ENCODE measurements around the gene DCST1. TPM values are rescaled to one million over a fixed set of nuclear protein-coding genes. Genes with fewer than 3 reads are reported as not detected.

DCST1 gene
- total and polyA plus RNA-seq, 5 donors from 2014 or later, result 0.32 TPM; not detected in 4

DNA sequence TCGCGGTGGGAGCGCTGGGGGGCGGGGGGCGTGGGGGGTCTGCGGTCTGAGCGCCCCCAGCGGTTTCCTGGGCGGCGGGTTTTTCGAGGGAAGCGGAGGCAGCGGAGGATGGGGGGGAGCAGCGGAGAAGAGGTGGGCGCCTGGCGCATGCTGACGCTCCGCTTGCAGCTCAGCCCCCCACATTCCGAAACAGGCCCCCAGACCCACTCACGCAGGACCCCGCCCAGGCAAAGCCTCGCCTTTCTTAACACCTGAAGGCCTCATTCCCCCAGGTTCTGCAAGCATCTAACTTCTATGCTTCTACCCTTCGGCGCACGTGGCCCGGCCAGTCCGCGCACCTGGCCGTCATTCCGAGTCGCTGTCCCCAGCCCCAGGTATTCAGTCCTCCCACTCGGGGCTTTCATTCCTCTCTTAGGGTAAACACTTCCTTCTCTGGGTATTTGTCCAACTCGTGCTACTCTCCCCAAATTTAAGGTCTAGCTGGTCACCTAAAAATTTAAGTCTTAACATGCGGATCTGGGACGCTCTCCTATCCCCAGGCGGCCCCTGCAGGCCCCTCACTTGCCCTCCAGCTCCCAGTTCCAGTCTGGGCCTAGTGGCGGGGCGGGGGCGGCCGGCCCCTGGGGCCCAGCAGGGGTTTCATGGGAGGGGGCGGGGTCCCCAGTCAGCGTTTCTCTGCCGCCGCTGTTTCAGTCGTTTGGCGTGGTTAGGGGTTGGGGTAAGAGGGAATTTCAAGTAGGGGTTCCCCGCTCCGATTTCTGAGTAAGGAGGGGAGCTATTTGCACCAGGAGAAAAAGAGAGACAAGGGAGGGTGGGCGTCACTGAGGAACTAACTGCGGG, 33.8 kb upstream of the DCST1 start:
- Mint-ChIP-seq H3K36me3 (no peaks in the 10 kb centered on the region), H3K9me3 (peaks cover 0 to 2% (median 0%) of the 10 kb centered on the region in 7 donors), H3K4me1 (peaks cover 0 to 44% (median 22%) of the 10 kb centered on the region in 4 donors), H3K27ac (peak overlapping the region; percentile 83 to 96 (median 94)), H3K27me3 (no peaks in the 10 kb centered on the region), H3K4me3 (peak overlapping the region; percentile 89 to 99 (median 94))
- H3K27me3 ChIP-seq (ENCODE audit: control insufficient read depth, insufficient read depth, low read length), result no peaks in the 10 kb centered on the region
- no peaks in the 10 kb centered on the region for H3K9me3 ChIP-seq (ENCODE audit: control insufficient read depth in 2 of 2, low read length in 2 of 2)
- H3K4me3 ChIP-seq (ENCODE audit: low read depth, low read length), result peak overlapping the region; percentile 65
- H3K4me1 ChIP-seq (ENCODE audit: control insufficient read depth, insufficient read depth, low read length, poor library complexity, severe bottlenecking), result peaks cover 48% of the 10 kb centered on the region
- DNase-seq (peak; percentile 43 to 56 (median 51)), ATAC-seq (ENCODE audit: low read depth in 2 of 2) (no peak)
- H3K27ac ChIP-seq (ENCODE audit: insufficient read depth, low read length, poor library complexity, severe bottlenecking), result peak overlapping the region; percentile 96
- no peaks in the 10 kb centered on the region for H3K36me3 ChIP-seq (ENCODE audit: control insufficient read depth, insufficient read depth, low read length)

DNA sequence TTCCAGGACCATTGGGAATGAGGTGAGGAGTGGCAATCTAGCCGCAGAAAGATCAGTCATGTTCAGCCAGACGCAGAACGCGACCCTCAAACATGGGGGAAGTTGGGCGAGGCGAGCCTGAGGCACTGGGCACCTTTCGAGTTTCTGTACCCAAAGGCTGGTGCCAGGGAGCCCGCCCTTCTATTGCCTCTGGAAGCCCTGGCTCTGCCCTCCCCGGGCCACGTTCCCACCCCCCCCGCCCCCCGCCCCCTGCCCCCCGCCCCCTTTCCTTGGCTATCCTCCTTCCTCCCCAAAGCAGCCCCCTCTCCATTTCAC, 33.3 kb upstream of the DCST1 start:
- peak overlapping the region; percentile 83 to 96 (median 94) for H3K27ac Mint-ChIP-seq
- no peak for ATAC-seq (ENCODE audit: low read depth in 2 of 2)
- peaks cover 0 to 49% (median 23%) of the 10 kb centered on the region in 4 donors for H3K4me1 Mint-ChIP-seq
- H3K9me3 ChIP-seq (ENCODE audit: control insufficient read depth in 2 of 2, low read length in 2 of 2), result no peaks in the 10 kb centered on the region
- H3K27me3 Mint-ChIP-seq, result no peaks in the 10 kb centered on the region
- peak overlapping the region; percentile 65 for H3K4me3 ChIP-seq (ENCODE audit: low read depth, low read length)
- peak in 2 of 3 donors; percentile 21 to 27 for DNase-seq
- H3K27ac ChIP-seq (ENCODE audit: insufficient read depth, low read length, poor library complexity, severe bottlenecking), result peak overlapping the region; percentile 96
- peaks cover 0 to 2% (median 0%) of the 10 kb centered on the region in 7 donors for H3K9me3 Mint-ChIP-seq
- H3K4me1 ChIP-seq (ENCODE audit: control insufficient read depth, insufficient read depth, low read length, poor library complexity, severe bottlenecking), result peaks cover 53% of the 10 kb centered on the region
- no peaks in the 10 kb centered on the region for H3K36me3 ChIP-seq (ENCODE audit: control insufficient read depth, insufficient read depth, low read length)
- no peaks in the 10 kb centered on the region for H3K36me3 Mint-ChIP-seq
- peak overlapping the region; percentile 92 to 99 (median 95) for H3K4me3 Mint-ChIP-seq
- H3K27me3 ChIP-seq (ENCODE audit: control insufficient read depth, insufficient read depth, low read length), result no peaks in the 10 kb centered on the region

- Mint-ChIP-seq H3K27ac (peak overlapping the region; percentile 53 to 95 (median 92)), H3K4me3 (peak overlapping the region; percentile 92 to 99 (median 96)), H3K36me3 (no peaks in the 10 kb centered on the region), H3K9me3 (peaks cover 0 to 2% (median 0%) of the 10 kb centered on the region in 7 donors), H3K27me3 (no peaks in the 10 kb centered on the region), H3K4me1 (peaks cover 0 to 52% (median 26%) of the 10 kb centered on the region in 4 donors)
- Histone ChIP-seq H3K4me3 (ENCODE audit: low read depth, low read length) (peak overlapping the region; percentile 77), H3K27me3 (ENCODE audit: control insufficient read depth, insufficient read depth, low read length) (no peaks in the 10 kb centered on the region), H3K36me3 (ENCODE audit: control insufficient read depth, insufficient read depth, low read length) (no peaks in the 10 kb centered on the region), H3K4me1 (ENCODE audit: control insufficient read depth, insufficient read depth, low read length, poor library complexity, severe bottlenecking) (peaks cover 58% of the 10 kb centered on the region), H3K27ac (ENCODE audit: insufficient read depth, low read length, poor library complexity, severe bottlenecking) (peak overlapping the region; percentile 96), H3K9me3 (ENCODE audit: control insufficient read depth in 2 of 2, low read length in 2 of 2) (no peaks in the 10 kb centered on the region)
- ATAC-seq (ENCODE audit: low read depth in 2 of 2) (peak; percentile 11 to 30), DNase-seq (peak; percentile 78 to 82 (median 79))
Observed at GRCh38 chr1:155000726-155001424, 32.7 kb upstream of the DCST1 start.

DNA sequence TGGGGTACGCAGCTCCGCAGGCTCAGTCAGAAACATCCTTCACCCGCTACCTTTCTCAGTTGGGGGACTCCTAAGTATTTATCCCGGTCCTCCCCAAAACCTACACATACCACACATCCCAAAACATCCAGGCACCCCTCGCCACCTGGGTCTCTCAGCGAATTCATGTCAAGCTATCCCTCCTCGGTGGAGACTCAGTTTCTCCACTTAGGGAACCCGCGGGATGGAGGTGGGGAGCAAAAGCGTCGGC, 32.3 kb upstream of the DCST1 start:
- H3K27me3 ChIP-seq (ENCODE audit: control insufficient read depth, insufficient read depth, low read length), result no peaks in the 10 kb centered on the region
- DNase-seq (no peak), ATAC-seq (ENCODE audit: low read depth in 2 of 2) (no peak)
- Mint-ChIP-seq H3K27me3 (no peaks in the 10 kb centered on the region), H3K4me1 (peaks cover 4 to 54% (median 31%) of the 10 kb centered on the region in 4 donors), H3K4me3 (peak overlapping the region; percentile 92 to 99 (median 96)), H3K36me3 (no peaks in the 10 kb centered on the region), H3K27ac (peak overlapping the region; percentile 53 to 95 (median 92)), H3K9me3 (peaks cover 0 to 2% (median 0%) of the 10 kb centered on the region in 7 donors)
- peak overlapping the region; percentile 77 for H3K4me3 ChIP-seq (ENCODE audit: low read depth, low read length)
- no peaks in the 10 kb centered on the region for H3K36me3 ChIP-seq (ENCODE audit: control insufficient read depth, insufficient read depth, low read length)
- H3K9me3 ChIP-seq (ENCODE audit: control insufficient read depth in 2 of 2, low read length in 2 of 2), result no peaks in the 10 kb centered on the region
- peaks cover 63% of the 10 kb centered on the region for H3K4me1 ChIP-seq (ENCODE audit: control insufficient read depth, insufficient read depth, low read length, poor library complexity, severe bottlenecking)
- H3K27ac ChIP-seq (ENCODE audit: insufficient read depth, low read length, poor library complexity, severe bottlenecking), result peak overlapping the region; percentile 96

DNA sequence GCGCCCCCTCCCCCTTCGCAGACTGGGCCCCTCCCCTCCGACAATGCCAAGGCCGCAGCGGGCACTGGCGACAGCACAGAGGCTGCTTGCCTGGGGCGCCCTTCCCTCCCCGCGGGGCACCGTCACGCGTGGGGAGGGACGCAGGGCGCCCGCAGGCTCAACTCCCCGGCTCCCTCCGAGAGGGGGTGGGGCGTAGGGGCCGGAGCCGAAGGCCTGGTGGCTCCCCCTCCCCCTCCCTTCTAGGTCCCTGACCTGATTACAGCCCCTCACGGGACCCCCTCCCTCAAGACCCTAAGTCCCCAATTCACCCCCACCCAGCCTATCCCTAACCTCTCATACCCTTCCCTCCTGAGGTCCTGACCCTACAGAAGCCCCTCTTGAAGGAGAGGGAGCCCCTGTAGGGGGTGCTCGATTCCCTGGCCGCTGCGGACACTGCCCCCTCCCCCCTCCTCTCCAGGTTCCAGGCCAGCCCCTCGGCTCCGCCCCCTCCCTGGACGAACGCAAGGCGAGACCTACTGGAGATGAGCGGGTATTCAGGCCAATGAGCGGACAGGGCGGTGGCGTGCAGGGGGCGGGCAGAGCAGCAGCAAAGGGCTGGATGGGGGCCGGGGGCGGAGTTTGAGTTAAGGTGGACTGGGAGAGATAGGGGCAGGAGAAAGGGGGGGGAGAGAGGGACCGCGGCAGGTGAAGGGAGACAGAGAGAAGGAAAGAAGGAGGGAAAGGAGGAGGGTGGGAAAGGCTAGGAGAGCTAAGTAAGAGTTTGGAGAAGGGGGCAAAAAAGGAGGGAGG, 31.8 kb upstream of the DCST1 start:
- Mint-ChIP-seq H3K4me1 (peaks cover 9 to 59% (median 36%) of the 10 kb centered on the region in 4 donors), H3K4me3 (peak overlapping the region; percentile 92 to 99 (median 96)), H3K36me3 (no peaks in the 10 kb centered on the region), H3K9me3 (peaks cover 0 to 2% (median 0%) of the 10 kb centered on the region in 7 donors), H3K27ac (peak overlapping the region; percentile 91 to 95 (median 92)), H3K27me3 (no peaks in the 10 kb centered on the region)
- Histone ChIP-seq H3K9me3 (ENCODE audit: control insufficient read depth in 2 of 2, low read length in 2 of 2) (no peaks in the 10 kb centered on the region), H3K27me3 (ENCODE audit: control insufficient read depth, insufficient read depth, low read length) (no peaks in the 10 kb centered on the region), H3K4me1 (ENCODE audit: control insufficient read depth, insufficient read depth, low read length, poor library complexity, severe bottlenecking) (peaks cover 68% of the 10 kb centered on the region), H3K4me3 (ENCODE audit: low read depth, low read length) (peak overlapping the region; percentile 77), H3K36me3 (ENCODE audit: control insufficient read depth, insufficient read depth, low read length) (no peaks in the 10 kb centered on the region), H3K27ac (ENCODE audit: insufficient read depth, low read length, poor library complexity, severe bottlenecking) (peak overlapping the region; percentile 96)
- ATAC-seq (ENCODE audit: low read depth in 2 of 2) (peak; percentile 83 to 84), DNase-seq (peak; percentile 96 to 99 (median 97))

GRCh38 chr1:155002464-155003226, 31.0 kb upstream of the DCST1 start, which contains the start of gene ZBTB7B:
ZBTB7B (plus strand) TSS chr1:155002802; CDS start chr1:155014661, 11,859 bp downstream.
- Mint-ChIP-seq H3K27me3 (no peaks in the 10 kb centered on the region), H3K27ac (peak within 1 kb of the TSS; percentile 92 to 97 (median 96)), H3K4me3 (peak within 1 kb of the TSS; percentile 99), H3K36me3 (no peaks in the 10 kb centered on the region), H3K9me3 (peaks cover 0 to 2% (median 0%) of the 10 kb centered on the region in 7 donors), H3K4me1 (peaks cover 11 to 59% (median 37%) of the 10 kb centered on the region in 4 donors)
- Histone ChIP-seq H3K4me3 (ENCODE audit: low read depth, low read length) (peak within 1 kb of the TSS; percentile 92), H3K27me3 (ENCODE audit: control insufficient read depth, insufficient read depth, low read length) (no peaks in the 10 kb centered on the region), H3K9me3 (ENCODE audit: control insufficient read depth in 2 of 2, low read length in 2 of 2) (no peaks in the 10 kb centered on the region), H3K27ac (ENCODE audit: insufficient read depth, low read length, poor library complexity, severe bottlenecking) (peak within 1 kb of the TSS; percentile 96), H3K4me1 (ENCODE audit: control insufficient read depth, insufficient read depth, low read length, poor library complexity, severe bottlenecking) (peaks cover 76% of the 10 kb centered on the region), H3K36me3 (ENCODE audit: control insufficient read depth, insufficient read depth, low read length) (no peaks in the 10 kb centered on the region)
- DNase-seq (peak in 1 of 3 donors; percentile 29), ATAC-seq (ENCODE audit: low read depth in 2 of 2) (peak; percentile 0 to 1)

All from CD4-positive, CD25-positive, alpha-beta regulatory T cell (primary cell).